Skin epidermis (tissue), 12 donors: Measurements from ENCODE around the gene PRICKLE2.

Experiments used
- H3K27ac ChIP-seq, 21 experiments: fragments of 200-600 bp; sonication (generic) in 11 of 21; one replicate each; pipeline ENCODE4 v1.5.0; 2020; ENCODE audit warnings: mild to moderate bottlenecking in 3 of 21, inconsistent platforms in 2 of 21, moderate library complexity in 2 of 21
- H3K4me3 ChIP-seq, 7 experiments: fragments of 200-600 bp; sonication (generic) in 2 of 7; one replicate each; pipeline ENCODE4 v1.5.0; 2020; ENCODE audit warnings: inconsistent platforms in 2 of 7, mild to moderate bottlenecking in 2 of 7, moderate library complexity in 1 of 7

The PRICKLE2 gene

GRCh38 chr3:64223791-64224745 lies 1.2 kb downstream of the PRICKLE2 start:
- Histone ChIP-seq H3K27ac (peak overlapping the region in 18 of 21 experiments; percentile 4 to 90 (median 74)), H3K4me3 (peak overlapping the region in 3 of 7 experiments; percentile 6 to 24 (median 23))

- no peak overlapping the region for H3K4me3 ChIP-seq
- H3K27ac ChIP-seq = peak overlapping the region in 6 of 21 experiments; percentile 9 to 84 (median 34)
These were observed 2.7 kb downstream of the PRICKLE2 start for GRCh38 chr3:64222501-64223111.

GRCh38 chr3:64221571-64222257 lies 3.6 kb downstream of the PRICKLE2 start:
- Histone ChIP-seq H3K4me3 (no peak overlapping the region), H3K27ac (peak overlapping the region in 10 of 21 experiments; percentile 2 to 68 (median 43))

- Histone ChIP-seq H3K4me3 (no peak overlapping the region), H3K27ac (peak overlapping the region in 17 of 21 experiments; percentile 12 to 68 (median 51))
These were observed 4.9 kb downstream of the PRICKLE2 start for GRCh38 chr3:64220161-64220914.

- no peak overlapping the region for H3K4me3 ChIP-seq
- H3K27ac ChIP-seq = no peak overlapping the region
These were observed 6.5 kb downstream of the PRICKLE2 start for GRCh38 chr3:64218746-64219145.

GRCh38 chr3:64218329-64218728 lies 6.9 kb downstream of the PRICKLE2 start:
- Histone ChIP-seq H3K27ac (no peak overlapping the region), H3K4me3 (no peak overlapping the region)

- Histone ChIP-seq H3K4me3 (no peak overlapping the region), H3K27ac (peak overlapping the region in 16 of 21 experiments; percentile 0 to 69 (median 23))
These were observed 8.8 kb downstream of the PRICKLE2 start for GRCh38 chr3:64216274-64217147.

- Histone ChIP-seq H3K4me3 (no peak overlapping the region), H3K27ac (peak overlapping the region in 3 of 21 experiments; percentile 14 to 77 (median 45))
These were observed 9.7 kb downstream of the PRICKLE2 start for GRCh38 chr3:64215559-64215958.

- H3K4me3 ChIP-seq = no peak overlapping the region
- H3K27ac ChIP-seq = peak overlapping the region in 11 of 21 experiments; percentile 65 to 86 (median 76)
These were observed 10.2 kb downstream of the PRICKLE2 start for GRCh38 chr3:64215103-64215502.

- Histone ChIP-seq H3K27ac (peak overlapping the region in 19 of 21 experiments; percentile 43 to 86 (median 71)), H3K4me3 (no peak overlapping the region)
These were observed 10.8 kb downstream of the PRICKLE2 start for GRCh38 chr3:64214381-64215018.

GRCh38 chr3:64213962-64214379 lies 11.3 kb downstream of the PRICKLE2 start:
- Histone ChIP-seq H3K4me3 (no peak overlapping the region), H3K27ac (peak overlapping the region in 20 of 21 experiments; percentile 29 to 86 (median 71))

- no peak overlapping the region for H3K4me3 ChIP-seq
These were observed 11.9 kb downstream of the PRICKLE2 start for GRCh38 chr3:64213224-64213878.

GRCh38 chr3:64209866-64210621 lies 15.2 kb downstream of the PRICKLE2 start:
- Histone ChIP-seq H3K27ac (peak overlapping the region in 16 of 21 experiments; percentile 4 to 82 (median 62)), H3K4me3 (no peak overlapping the region)

More at GRCh38 chr3:64213224-64213878, 11.9 kb downstream of the PRICKLE2 start:
- peak overlapping the region in 19 of 21 experiments; percentile 24 to 86 (median 71) for H3K27ac ChIP-seq

- Histone ChIP-seq H3K27ac (peak overlapping the region in 3 of 21 experiments; percentile 5 to 25 (median 11)), H3K4me3 (no peak overlapping the region)
These were observed 17.8 kb downstream of the PRICKLE2 start for GRCh38 chr3:64207289-64208080.
